GM12878 (cell line): ENCODE data around the gene ULK4.

Experiments used
- BRCA1 ChIP-seq: IDR thresholded peaks from 2 replicates; pipeline ENCODE4 v1.6.1; 2011; ENCODE audit warnings: low read depth, low read length, improper control_type of control experiment
- CBFB ChIP-seq: IDR thresholded peaks from 2 replicates; pipeline ENCODE4 v1.6.1; 2016; ENCODE audit warnings: antibody characterized with exemption, low read depth
- CTCF ChIP-seq, 3 experiments: IDR thresholded peaks in 2 of 3; conservative IDR thresholded peaks in 1 of 3; 2 replicates each; pipeline ENCODE4 v1.5.1; 2011; ENCODE audit warnings: low read depth in 3 of 3, low read length in 3 of 3, mild to moderate bottlenecking in 3 of 3, control low read depth in 2 of 3, moderate library complexity in 2 of 3, inconsistent platforms in 1 of 3, mixed read lengths in 1 of 3; ENCODE audit not compliant: control insufficient read depth in 2 of 3, insufficient read depth in 1 of 3; ENCODE audit errors: extremely low read depth in 1 of 3
- EZH2 ChIP-seq: IDR thresholded peaks from 2 replicates; pipeline ENCODE4 v1.6.1; 2012; ENCODE audit warnings: low read depth, mild to moderate bottlenecking, control low read depth, inconsistent platforms, low read length, borderline replicate concordance; ENCODE audit not compliant: control insufficient read depth
- JUNB ChIP-seq: IDR thresholded peaks from 2 replicates; pipeline ENCODE4 v1.6.1; 2016; ENCODE audit warnings: antibody characterized with exemption, mild to moderate bottlenecking
- MYC ChIP-seq: IDR thresholded peaks from 2 replicates; pipeline ENCODE4 v1.6.1; 2011; ENCODE audit warnings: mild to moderate bottlenecking, low read length, moderate library complexity, inconsistent platforms; ENCODE audit not compliant: insufficient read depth, insufficient replicate concordance, insufficient read length, severe bottlenecking
- RAD21 ChIP-seq: IDR thresholded peaks from 2 replicates; pipeline ENCODE4 v1.6.1; 2011; ENCODE audit warnings: mild to moderate bottlenecking, low read depth, low read length, moderate library complexity; ENCODE audit not compliant: insufficient read depth
- TF ChIP-seq, protein P1 (sequence below): fragments of 450-650 bp; IDR thresholded peaks from 2 replicates; pipeline ENCODE4 v1.6.1; 2018; ENCODE audit warnings: borderline replicate concordance, mild to moderate bottlenecking; ENCODE audit not compliant: partially characterized antibody

DNA sequence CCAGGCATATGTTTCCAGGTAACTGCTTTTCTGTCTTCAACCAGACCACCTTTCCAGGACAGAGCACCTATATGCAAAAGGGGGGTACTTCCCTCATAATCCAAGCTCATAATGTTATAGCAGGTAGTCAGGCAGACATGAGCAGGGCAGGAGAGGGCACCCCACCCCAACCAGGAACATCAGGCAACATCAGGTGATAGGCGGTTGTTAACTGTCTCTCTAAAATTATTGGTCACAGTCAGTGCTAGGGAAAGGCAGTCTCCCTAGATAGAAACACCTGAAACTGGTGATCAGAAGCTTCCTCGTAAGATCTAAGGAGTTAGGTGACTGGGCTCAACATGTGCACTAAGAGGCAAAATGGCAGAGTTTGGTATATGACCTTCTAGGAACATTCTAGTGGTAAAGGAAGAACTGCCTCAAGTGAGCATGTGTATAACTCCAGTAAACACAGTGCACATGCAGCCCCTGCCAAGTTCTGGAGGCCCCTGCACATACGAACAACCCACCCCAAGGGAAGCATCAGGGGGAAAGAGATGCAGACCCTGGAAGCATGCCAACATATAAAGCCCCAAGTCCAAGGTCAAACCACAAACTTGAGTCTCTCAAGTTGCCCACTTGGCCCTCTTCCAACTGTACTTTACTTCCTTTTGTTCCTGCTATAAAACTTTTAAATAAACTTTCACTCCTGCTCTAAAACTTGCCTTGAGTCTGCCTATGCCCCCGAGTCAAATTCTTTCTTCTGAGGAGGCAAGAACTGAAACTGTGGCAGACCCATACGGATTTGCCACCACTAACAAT lies 270.9 kb downstream of the ULK4 start:
- TF ChIP-seq, protein P1, sequence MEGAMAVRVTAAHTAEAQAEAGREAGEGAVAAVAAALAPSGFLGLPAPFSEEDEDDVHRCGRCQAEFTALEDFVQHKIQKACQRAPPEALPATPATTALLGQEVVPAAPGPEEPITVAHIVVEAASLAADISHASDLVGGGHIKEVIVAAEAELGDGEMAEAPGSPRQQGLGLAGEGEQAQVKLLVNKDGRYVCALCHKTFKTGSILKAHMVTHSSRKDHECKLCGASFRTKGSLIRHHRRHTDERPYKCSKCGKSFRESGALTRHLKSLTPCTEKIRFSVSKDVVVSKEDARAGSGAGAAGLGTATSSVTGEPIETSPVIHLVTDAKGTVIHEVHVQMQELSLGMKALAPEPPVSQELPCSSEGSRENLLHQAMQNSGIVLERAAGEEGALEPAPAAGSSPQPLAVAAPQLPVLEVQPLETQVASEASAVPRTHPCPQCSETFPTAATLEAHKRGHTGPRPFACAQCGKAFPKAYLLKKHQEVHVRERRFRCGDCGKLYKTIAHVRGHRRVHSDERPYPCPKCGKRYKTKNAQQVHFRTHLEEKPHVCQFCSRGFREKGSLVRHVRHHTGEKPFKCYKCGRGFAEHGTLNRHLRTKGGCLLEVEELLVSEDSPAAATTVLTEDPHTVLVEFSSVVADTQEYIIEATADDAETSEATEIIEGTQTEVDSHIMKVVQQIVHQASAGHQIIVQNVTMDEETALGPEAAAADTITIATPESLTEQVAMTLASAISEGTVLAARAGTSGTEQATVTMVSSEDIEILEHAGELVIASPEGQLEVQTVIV = no peak
- TF ChIP-seq CTCF (IDR thresholded peaks at IDR 0.05 in 2 of 3, conservative IDR thresholded peaks at IDR 0.05 in 1 of 3; ENCODE audit: control insufficient read depth in 2 of 3, extremely low read depth in 1 of 3, insufficient read depth in 1 of 3, low read depth in 3 of 3, low read length in 3 of 3) = no peak
- TF ChIP-seq BRCA1 = no peak
- TF ChIP-seq CBFB = no peak
- no peak for TF ChIP-seq JUNB
- no peak for TF ChIP-seq MYC
- TF ChIP-seq EZH2 = no peak
- no peak for TF ChIP-seq RAD21
